Measurements from ENCODE around the gene CYP2C18.
"Not testable (repeated sequence)": the region's sequence is repeated elsewhere in the genome, so short reads cannot be mapped to it uniquely, and the experiment has no call there.

The CYP2C18 gene

GRCh38 chr10:94683214-94684054 lies at the start of gene CYP2C18:
TSS of gene CYP2C18 (plus strand) at chr10:94683729. CDS start at chr10:94683820, 91 bp downstream.
- FAIRE-seq (no peak), DNase-seq (ENCODE audit: low spot score) (no peak)

DNA sequence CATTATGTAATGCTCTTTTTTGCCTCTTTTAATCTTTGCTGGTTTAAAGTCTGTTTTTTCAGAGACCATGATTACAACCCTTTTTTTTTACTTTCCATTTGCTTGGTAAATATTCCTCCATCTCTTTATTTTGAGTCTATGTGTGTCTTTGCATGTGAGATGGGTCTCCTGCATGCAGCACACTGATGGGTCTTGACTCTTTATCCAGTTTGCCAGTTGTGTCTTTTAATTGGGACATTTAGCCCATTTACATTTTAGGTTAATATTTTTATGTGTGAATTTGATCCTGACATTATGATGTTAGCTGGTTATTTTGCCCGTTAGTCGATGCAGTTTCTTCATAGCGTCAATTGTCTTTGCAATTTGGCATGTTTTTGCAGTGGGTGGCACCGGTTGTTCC lies 45.4 kb upstream of the CYP2C18 start:
- not testable (repeated sequence) for FAIRE-seq; DNase-seq (ENCODE audit: low spot score)

DNA sequence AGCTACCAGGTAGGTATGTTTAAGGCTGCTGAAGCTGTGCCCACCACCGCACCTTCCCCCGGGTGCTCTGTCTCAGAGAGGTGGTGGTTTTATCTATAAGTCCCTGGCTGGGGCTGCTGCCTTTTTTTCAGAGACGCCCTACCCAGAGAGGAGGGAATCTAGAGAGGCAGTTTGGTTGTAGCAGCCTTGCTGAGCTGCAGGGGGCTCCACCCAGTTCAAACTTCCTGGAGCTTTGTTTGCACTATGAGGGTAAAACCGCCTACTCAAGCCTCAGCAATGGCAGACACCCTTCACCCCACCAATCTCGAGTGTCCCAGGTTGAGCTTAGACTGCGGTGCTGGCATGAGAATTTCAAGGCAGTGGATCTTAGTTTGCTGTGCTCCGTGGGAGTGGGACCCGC lies 43.6 kb upstream of the CYP2C18 start:
- FAIRE-seq, result no peak
- no peak for DNase-seq (ENCODE audit: low spot score)

- FAIRE-seq, result no peak
Observed at GRCh38 chr10:94640562-94640961, 43.0 kb upstream of the CYP2C18 start.

DNA sequence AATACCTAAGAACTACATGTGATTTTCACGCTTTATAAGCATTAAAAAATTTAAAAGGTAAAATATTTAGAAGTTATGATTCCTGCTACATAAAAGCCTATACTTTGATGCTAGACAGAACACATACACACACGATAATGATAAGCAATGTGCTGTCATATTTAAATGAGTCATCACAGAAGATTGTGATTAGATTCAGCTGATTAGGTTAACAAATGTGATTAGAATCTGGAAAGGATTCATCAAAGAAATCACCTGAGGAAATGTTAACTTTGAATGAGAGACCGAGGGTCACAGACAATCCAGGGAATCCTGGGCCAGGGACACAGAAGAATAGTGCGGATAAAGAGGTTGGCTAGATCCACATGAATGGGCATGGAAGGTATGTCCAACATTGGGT lies 42.0 kb upstream of the CYP2C18 start:
- DNase-seq (ENCODE audit: low spot score) (no peak), FAIRE-seq (no peak)

More at GRCh38 chr10:94640562-94640961, 43.0 kb upstream of the CYP2C18 start:
- no peak for DNase-seq (ENCODE audit: low spot score)

GRCh38 chr10:94644352-94644751 lies 39.2 kb upstream of the CYP2C18 start:
- DNase-seq (ENCODE audit: low spot score) (no peak), FAIRE-seq (no peak)

DNA sequence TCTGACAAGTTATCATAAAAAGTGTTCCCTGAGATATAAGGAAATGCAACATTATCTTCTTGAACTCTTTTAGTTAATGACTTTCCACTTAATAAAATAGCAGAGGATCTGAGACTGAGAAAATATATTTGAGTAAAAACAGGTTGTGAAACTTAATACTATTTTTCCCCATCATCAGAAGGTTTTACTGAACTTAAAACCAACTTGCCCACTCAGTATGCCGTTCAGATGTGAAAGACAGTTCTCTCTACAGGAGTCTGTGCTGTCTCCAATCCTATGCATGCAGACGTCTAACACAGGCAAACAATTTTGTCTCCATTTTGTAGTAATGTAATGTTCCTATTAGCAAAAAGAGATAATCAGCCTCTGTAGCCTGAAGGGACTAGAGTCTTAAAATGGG lies 38.2 kb upstream of the CYP2C18 start:
- DNase-seq (ENCODE audit: low spot score) (no peak), FAIRE-seq (no peak)

DNA sequence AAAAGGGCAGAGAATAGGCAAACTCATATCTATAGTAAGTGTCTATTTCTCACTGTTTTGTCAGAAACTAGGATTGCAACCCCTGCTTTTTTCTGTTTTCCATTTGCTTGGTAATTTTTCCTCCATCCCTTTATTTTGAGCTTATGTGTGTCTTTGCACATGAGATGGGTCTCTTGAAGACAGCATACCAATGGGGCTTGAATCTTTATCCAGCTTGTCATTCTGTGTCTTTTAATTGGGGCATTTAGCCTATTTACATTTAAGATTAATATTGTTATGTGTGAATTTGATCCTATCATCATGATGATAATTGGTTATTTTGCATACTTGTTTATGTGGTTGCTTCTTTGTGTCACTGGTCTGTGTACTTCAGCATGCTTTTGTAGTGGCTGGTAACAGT lies 28.3 kb upstream of the CYP2C18 start:
- not testable (repeated sequence) for DNase-seq (ENCODE audit: low spot score); FAIRE-seq

DNA sequence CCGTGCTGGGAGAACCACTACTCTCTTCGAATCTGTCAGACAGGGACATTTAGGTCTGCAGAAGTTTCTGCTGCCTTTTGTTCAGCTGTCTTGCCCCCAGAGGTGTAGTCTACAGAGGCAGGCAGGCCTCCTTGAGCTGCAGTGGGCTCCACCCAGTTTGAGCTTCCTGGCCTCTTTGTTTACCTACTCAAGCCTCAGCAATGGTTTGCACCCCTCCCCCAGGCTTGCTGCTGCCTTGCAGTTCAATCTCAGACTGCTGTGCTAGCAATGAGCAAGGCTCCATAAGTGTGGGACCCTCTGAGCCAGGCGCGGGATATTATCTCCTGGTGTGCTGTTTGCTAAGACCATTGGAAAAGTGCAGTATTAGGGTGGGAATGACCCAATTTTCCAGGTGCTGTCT lies 20.5 kb upstream of the CYP2C18 start:
- FAIRE-seq, result not testable (repeated sequence)

GRCh38 chr10:94666391-94667102 lies 17.0 kb upstream of the CYP2C18 start:
- FAIRE-seq (no peak), DNase-seq (ENCODE audit: low spot score) (no peak)

More for the DNA sequence above, 20.5 kb upstream of the CYP2C18 start:
- DNase-seq (ENCODE audit: low spot score), result not testable (repeated sequence)

- no peak for FAIRE-seq
- peak; percentile 5 for DNase-seq (ENCODE audit: low spot score)
Observed at GRCh38 chr10:94673614-94674321, 9.8 kb upstream of the CYP2C18 start.

DNA sequence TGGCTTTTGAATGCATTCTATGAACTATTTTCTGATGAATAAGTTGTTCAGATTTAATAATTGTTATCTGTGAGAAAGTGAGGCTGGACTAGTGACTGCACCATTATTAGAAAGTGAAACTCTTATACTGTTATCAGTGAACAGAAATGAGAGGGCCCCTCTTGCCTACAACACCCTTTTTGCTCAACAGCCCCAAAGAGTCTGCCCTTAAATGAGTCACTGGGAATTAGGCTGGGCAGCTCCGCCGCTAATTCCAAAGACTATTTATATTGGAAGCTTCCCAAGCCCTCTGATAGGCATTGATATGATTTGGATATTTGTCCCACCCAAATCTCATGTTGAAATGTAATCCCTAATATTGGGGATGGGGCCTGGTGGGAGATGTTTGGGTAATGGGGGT lies 7.0 kb upstream of the CYP2C18 start:
- DNase-seq (ENCODE audit: low spot score), result no peak
- FAIRE-seq, result no peak

DNA sequence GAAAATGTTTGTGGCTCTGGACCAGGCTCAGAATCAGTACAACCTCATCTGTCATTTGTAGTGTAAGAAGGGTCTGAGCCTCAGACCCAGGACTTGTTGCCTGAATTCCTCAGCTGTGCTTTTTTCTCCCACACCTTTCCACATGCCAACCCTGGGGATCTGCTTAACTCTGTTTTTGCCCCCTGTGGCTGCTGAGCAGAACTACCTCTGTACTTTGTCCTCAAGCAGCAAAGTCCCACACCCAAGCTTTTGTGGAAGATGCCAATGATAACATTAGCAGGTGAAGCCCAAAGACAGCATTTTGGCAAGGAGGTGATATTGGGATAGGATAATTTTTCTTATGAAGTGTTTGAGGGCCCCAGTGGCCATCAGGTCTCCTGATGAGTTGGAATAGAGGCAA lies 5.8 kb upstream of the CYP2C18 start:
- FAIRE-seq, result no peak

DNA sequence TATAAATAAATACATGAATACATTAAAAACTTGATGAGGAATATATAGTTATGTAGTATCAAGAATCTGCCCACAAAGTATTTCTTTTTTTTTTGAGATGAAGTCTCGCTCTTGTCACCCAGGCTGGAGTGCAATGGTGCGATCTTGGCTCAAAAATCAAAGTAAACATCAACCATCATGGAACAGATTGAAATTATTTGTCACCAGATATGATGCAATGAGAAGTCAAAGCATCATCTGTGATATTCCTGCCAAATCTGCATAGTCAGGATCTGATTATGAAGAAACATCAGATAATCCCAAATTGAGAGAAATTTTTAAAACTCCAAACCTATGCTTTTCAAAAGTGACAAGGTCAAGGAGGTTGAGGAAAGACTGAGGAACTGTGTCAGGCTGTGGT lies 5.1 kb upstream of the CYP2C18 start:
- DNase-seq (ENCODE audit: low spot score), result no peak
- no peak for FAIRE-seq

More for the DNA sequence above, 5.8 kb upstream of the CYP2C18 start:
- DNase-seq (ENCODE audit: low spot score), result no peak

- no peak for DNase-seq (ENCODE audit: low spot score)
- no peak for FAIRE-seq
Observed at GRCh38 chr10:94680544-94680943, 3.0 kb upstream of the CYP2C18 start.

- not testable (repeated sequence) for FAIRE-seq; DNase-seq (ENCODE audit: low spot score)
Observed at GRCh38 chr10:94682636-94683035, 893 bp upstream of the CYP2C18 start.

GRCh38 chr10:94687625-94688248 lies 4.2 kb downstream of the CYP2C18 start:
- no peak for FAIRE-seq

GRCh38 chr10:94706089-94706488 lies 22.6 kb downstream of the CYP2C18 start:
- no peak for FAIRE-seq
- DNase-seq (ENCODE audit: low spot score), result no peak

More at GRCh38 chr10:94687625-94688248, 4.2 kb downstream of the CYP2C18 start:
- no peak for DNase-seq (ENCODE audit: low spot score)

GRCh38 chr10:94710578-94710977 lies 27.0 kb downstream of the CYP2C18 start:
- no peak for FAIRE-seq
- no peak for DNase-seq (ENCODE audit: low spot score)

DNA sequence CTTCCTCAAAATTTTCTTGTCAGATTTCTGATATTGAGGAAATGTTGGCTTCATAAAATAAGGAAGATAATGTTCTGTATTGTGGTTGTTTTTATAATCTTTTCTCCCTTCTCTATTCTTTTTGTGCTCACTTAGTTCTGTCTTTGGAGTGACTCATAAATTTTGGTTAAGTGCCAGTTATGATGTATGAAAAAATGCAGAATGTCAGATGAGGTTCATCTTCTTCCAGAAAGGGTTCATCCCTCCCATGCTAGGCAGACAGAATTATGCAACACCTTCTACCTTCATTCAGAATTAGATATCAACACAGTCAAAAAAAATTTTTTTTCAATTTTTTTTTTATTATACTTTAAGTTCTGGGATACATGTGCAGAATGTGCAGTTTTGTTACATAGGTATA lies 42.3 kb downstream of the CYP2C18 start:
- FAIRE-seq, result no peak
- no peak for DNase-seq (ENCODE audit: low spot score)

DNA sequence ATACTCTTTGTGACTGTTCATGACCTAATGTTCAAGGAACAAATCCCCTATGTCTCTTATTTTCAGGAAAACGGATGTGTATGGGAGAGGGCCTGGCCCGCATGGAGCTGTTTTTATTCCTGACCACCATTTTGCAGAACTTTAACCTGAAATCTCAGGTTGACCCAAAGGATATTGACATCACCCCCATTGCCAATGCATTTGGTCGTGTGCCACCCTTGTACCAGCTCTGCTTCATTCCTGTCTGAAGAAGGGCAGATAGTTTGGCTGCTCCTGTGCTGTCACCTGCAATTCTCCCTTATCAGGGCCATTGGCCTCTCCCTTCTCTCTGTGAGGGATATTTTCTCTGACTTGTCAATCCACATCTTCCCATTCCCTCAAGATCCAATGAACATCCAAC lies 51.7 kb downstream of the CYP2C18 start:
- FAIRE-seq, result no peak
- DNase-seq (ENCODE audit: low spot score), result no peak

Measured in urothelium cell line (cell line).